Activated CD8-positive, alpha-beta T cell treated with anti-CD3 and anti-CD28 coated beads, Interleukin-2, amount 10 ng/mL, durations not matched to agents 7 days and 5 days (primary cell): Measurements from ENCODE around the gene TRIP13. TPM values are rescaled to one million over a fixed set of nuclear protein-coding genes. Genes with fewer than 3 reads are reported as not detected.

Experiments used
- ATAC-seq: fragments of 150-1000 bp; cut with Tn5 transposase; one replicate; pipeline ENCODE4 v1.10.0; 2021; ENCODE audit warnings: moderate library complexity
- CTCF ChIA-PET: fragments of 350-600 bp; sonication (Branson Sonifier 250); formaldehyde crosslinking; loops from one replicate; lab custom pipeline; 2021; ENCODE audit warnings: antibody characterized with exemption; lab: Charles Lee
- POLR2A ChIA-PET: fragments of 350-600 bp; sonication (Branson Sonifier 250); formaldehyde crosslinking; loops from one replicate; lab custom pipeline; 2021; ENCODE audit warnings: antibody characterized with exemption; lab: Charles Lee
- DNase-seq: peaks from one replicate; pipeline ENCODE4 v3.0.0-alpha.2; 2020
- H3K27ac Mint-ChIP-seq: one replicate; pipeline ENCODE4 v1.8.0; 2021; ENCODE audit warnings: mild to moderate bottlenecking, mixed read lengths
- H3K27me3 Mint-ChIP-seq: one replicate; pipeline ENCODE4 v1.8.0; 2021; ENCODE audit warnings: low read depth, mixed read lengths
- H3K36me3 Mint-ChIP-seq: one replicate; pipeline ENCODE4 v1.8.0; 2021; ENCODE audit warnings: low read depth, mixed read lengths
- H3K4me1 Mint-ChIP-seq: one replicate; pipeline ENCODE4 v1.8.0; 2021; ENCODE audit warnings: low read depth, mixed read lengths
- H3K4me3 Mint-ChIP-seq: one replicate; pipeline ENCODE4 v1.8.0; 2021; ENCODE audit warnings: mild to moderate bottlenecking, mixed read lengths
- H3K9me3 Mint-ChIP-seq: one replicate; pipeline ENCODE4 v1.8.0; 2022; ENCODE audit warnings: mixed read lengths; ENCODE audit not compliant: insufficient read depth
- total RNA-seq, 2 experiments: library from RNA; stranded (reverse); gene quantifications; one replicate each; pipeline ENCODE4 v1.2.3, GENCODE V29; 2021

TRIP13 gene
- total RNA-seq, 2 experiments from 2014 or later: 38.6 to 42.6 TPM

GRCh38 chr5:858726-859125 is 34.0 kb upstream of the TRIP13 start:
- no peak for DNase-seq
- Mint-ChIP-seq H3K4me3 (no peak overlapping the region), H3K27ac (no peak overlapping the region), H3K36me3 (peaks cover 7% of the 10 kb centered on the region), H3K27me3 (no peaks in the 10 kb centered on the region), H3K9me3 (no peaks in the 10 kb centered on the region), H3K4me1 (no peaks in the 10 kb centered on the region)
- POLR2A ChIA-PET: no interaction called here
- CTCF ChIA-PET: no interaction called here
- no peak for ATAC-seq

- Mint-ChIP-seq H3K36me3 (peaks cover 12% of the 10 kb centered on the region), H3K4me3 (no peak overlapping the region), H3K4me1 (no peaks in the 10 kb centered on the region), H3K27ac (no peak overlapping the region), H3K27me3 (no peaks in the 10 kb centered on the region), H3K9me3 (no peaks in the 10 kb centered on the region)
- ATAC-seq (no peak), DNase-seq (no peak)
- ChIA-PET CTCF (no interaction called here), POLR2A (no interaction called here)
These were observed 33.3 kb upstream of the TRIP13 start for GRCh38 chr5:859391-859790.

GRCh38 chr5:859798-860296 is 32.8 kb upstream of the TRIP13 start:
- Mint-ChIP-seq H3K9me3 (no peaks in the 10 kb centered on the region), H3K36me3 (peaks cover 16% of the 10 kb centered on the region), H3K4me3 (no peak overlapping the region), H3K27ac (no peak overlapping the region), H3K27me3 (no peaks in the 10 kb centered on the region), H3K4me1 (no peaks in the 10 kb centered on the region)
- ATAC-seq (no peak), DNase-seq (no peak)
- ChIA-PET POLR2A (no interaction called here), CTCF (no interaction called here)

- CTCF ChIA-PET: no interaction called here
- peaks cover 20% of the 10 kb centered on the region for H3K36me3 Mint-ChIP-seq
- ATAC-seq (no peak), DNase-seq (no peak)
- no peaks in the 10 kb centered on the region for H3K9me3 Mint-ChIP-seq
- POLR2A ChIA-PET: no interaction called here
- no peak overlapping the region for H3K27ac Mint-ChIP-seq
- no peak overlapping the region for H3K4me3 Mint-ChIP-seq
- H3K27me3 Mint-ChIP-seq: no peaks in the 10 kb centered on the region
- no peaks in the 10 kb centered on the region for H3K4me1 Mint-ChIP-seq
These were observed 32.1 kb upstream of the TRIP13 start for GRCh38 chr5:860506-861150.

GRCh38 chr5:861442-862366 is 31.0 kb upstream of the TRIP13 start:
- Mint-ChIP-seq H3K4me3 (no peak overlapping the region), H3K9me3 (no peaks in the 10 kb centered on the region), H3K27ac (no peak overlapping the region), H3K27me3 (no peaks in the 10 kb centered on the region), H3K4me1 (no peaks in the 10 kb centered on the region), H3K36me3 (peaks cover 27% of the 10 kb centered on the region)
- ChIA-PET POLR2A (no interaction called here), CTCF (no interaction called here)
- ATAC-seq (no peak), DNase-seq (no peak)

GRCh38 chr5:862367-863243 is 30.1 kb upstream of the TRIP13 start:
- peaks cover 30% of the 10 kb centered on the region for H3K36me3 Mint-ChIP-seq
- ChIA-PET POLR2A (no interaction called here), CTCF (no interaction called here)
- H3K4me1 Mint-ChIP-seq: no peaks in the 10 kb centered on the region
- H3K4me3 Mint-ChIP-seq: no peak overlapping the region
- no peak overlapping the region for H3K27ac Mint-ChIP-seq
- DNase-seq: no peak
- H3K27me3 Mint-ChIP-seq: no peaks in the 10 kb centered on the region
- no peaks in the 10 kb centered on the region for H3K9me3 Mint-ChIP-seq
- ATAC-seq: no peak

GRCh38 chr5:863244-863805 is 29.4 kb upstream of the TRIP13 start:
- Mint-ChIP-seq H3K27me3 (no peaks in the 10 kb centered on the region), H3K4me3 (no peak overlapping the region), H3K9me3 (no peaks in the 10 kb centered on the region), H3K36me3 (peaks cover 37% of the 10 kb centered on the region), H3K4me1 (no peaks in the 10 kb centered on the region), H3K27ac (no peak overlapping the region)
- no peak for ATAC-seq
- no peak for DNase-seq
- CTCF ChIA-PET: no interaction called here
- POLR2A ChIA-PET: no interaction called here

GRCh38 chr5:864492-865167 is 28.1 kb upstream of the TRIP13 start:
- no peak for DNase-seq
- Mint-ChIP-seq H3K4me3 (no peak overlapping the region), H3K27ac (no peak overlapping the region), H3K4me1 (no peaks in the 10 kb centered on the region), H3K27me3 (no peaks in the 10 kb centered on the region), H3K36me3 (peaks cover 44% of the 10 kb centered on the region), H3K9me3 (no peaks in the 10 kb centered on the region)
- CTCF ChIA-PET: no interaction called here
- POLR2A ChIA-PET: no interaction called here
- ATAC-seq: no peak

GRCh38 chr5:865168-865521 is 27.5 kb upstream of the TRIP13 start:
- H3K4me3 Mint-ChIP-seq: no peak overlapping the region
- DNase-seq (no peak), ATAC-seq (no peak)
- no peak overlapping the region for H3K27ac Mint-ChIP-seq
- no peaks in the 10 kb centered on the region for H3K4me1 Mint-ChIP-seq
- H3K36me3 Mint-ChIP-seq: peaks cover 50% of the 10 kb centered on the region
- CTCF ChIA-PET: interaction anchor here (1.1 kb wide), 1 partner anchor 780 kb away, joined by 3 read pairs; no protein-coding TSS in a partner anchor
- no peaks in the 10 kb centered on the region for H3K9me3 Mint-ChIP-seq
- POLR2A ChIA-PET: no interaction called here
- H3K27me3 Mint-ChIP-seq: no peaks in the 10 kb centered on the region

- Mint-ChIP-seq H3K9me3 (no peaks in the 10 kb centered on the region), H3K4me1 (no peaks in the 10 kb centered on the region), H3K27ac (no peak overlapping the region), H3K27me3 (no peaks in the 10 kb centered on the region), H3K4me3 (no peak overlapping the region), H3K36me3 (peaks cover 56% of the 10 kb centered on the region)
- DNase-seq (no peak), ATAC-seq (no peak)
- CTCF ChIA-PET: interaction anchor here (1.1 kb wide), 1 partner anchor 779 kb away, joined by 3 read pairs; no protein-coding TSS in a partner anchor
- POLR2A ChIA-PET: no interaction called here
These were observed 26.9 kb upstream of the TRIP13 start for GRCh38 chr5:865771-866170.

- ATAC-seq (no peak), DNase-seq (no peak)
- ChIA-PET CTCF (no interaction called here), POLR2A (no interaction called here)
- Mint-ChIP-seq H3K27me3 (no peaks in the 10 kb centered on the region), H3K4me3 (no peak overlapping the region), H3K27ac (no peak overlapping the region), H3K4me1 (no peaks in the 10 kb centered on the region), H3K9me3 (no peaks in the 10 kb centered on the region), H3K36me3 (peaks cover 68% of the 10 kb centered on the region)
These were observed 25.3 kb upstream of the TRIP13 start for GRCh38 chr5:867300-867870.
